GM12878 (cell line): ENCODE results near the gene SCLY. TPM values are rescaled to one million over a fixed set of nuclear protein-coding genes. Genes with fewer than 3 reads are reported as not detected.
"Not testable (repeated sequence)": the region's sequence is repeated elsewhere in the genome, so short reads cannot be mapped to it uniquely, and the experiment has no call there.

Source experiments
- ATAC-seq: fragments of 200-7000 bp; cut with Tn5 transposase; 3 replicates; pipeline ENCODE4 v1.9.1; 2020; ENCODE audit warnings: mild to moderate bottlenecking, moderate library complexity
- BruUV-seq: library from RNA; stranded (reverse); fragments of 400-500 nt; replicated peaks from 2 replicates; lab custom pipeline; 2021; lab: Mats Ljungman, UMichigan
- CTCF ChIA-PET: fragments of 300-600 bp; sonication (Branson Sonifier 250); formaldehyde crosslinking; extraction: SDS; loops from one replicate; lab custom pipeline; 2021; ENCODE audit warnings: inconsistent platforms; lab: Yijun Ruan, JAX
- POLR2A ChIA-PET: fragments of 350-600 bp; formaldehyde crosslinking; extraction: SDS; loops from one replicate; lab custom pipeline; 2021; ENCODE audit warnings: inconsistent platforms; lab: Charles Lee
- RAD21 ChIA-PET: fragments of 300-600 bp; sonication (Branson Sonifier 250); formaldehyde crosslinking; loops from one replicate; lab custom pipeline; 2023; ENCODE audit warnings: antibody characterized with exemption; ENCODE audit not compliant: unreplicated experiment; lab: Charles Lee
- SMC1A ChIA-PET: fragments of 300-600 bp; sonication (Branson Sonifier 250); formaldehyde crosslinking; loops from one replicate; lab custom pipeline; 2023; ENCODE audit not compliant: unreplicated experiment, uncharacterized antibody; lab: Charles Lee
- DNase-seq: peaks from one replicate; pipeline ENCODE4 v3.0.0-alpha.2; 2011; ENCODE audit warnings: low read depth, low spot score
- FAIRE-seq: peaks from 3 replicates; lab custom pipeline; 2011; peaks lifted over from hg19 to GRCh38; lab: Jason Lieb, UNC
- H2AFZ ChIP-seq: 2 replicates; pipeline ENCODE4 v1.6.0; 2011; ENCODE audit warnings: low read depth, low read length, control low read depth; ENCODE audit not compliant: control insufficient read depth
- H3K27ac ChIP-seq: 2 replicates; pipeline ENCODE4 v1.5.1; 2011; ENCODE audit warnings: control low read depth; ENCODE audit not compliant: control insufficient read depth, insufficient read depth
- H3K27me3 ChIP-seq, 2 experiments: replicated peaks in 1 of 2; 2 replicates each; pipeline versions ENCODE4 v1.6.0 to v1.6.1; 2011; ENCODE audit warnings: low read length in 1 of 2; ENCODE audit not compliant: control insufficient read depth in 2 of 2, insufficient read depth in 2 of 2
- H3K36me3 ChIP-seq, 2 experiments: 2 replicates each; pipeline ENCODE4 v1.5.1; 2011; ENCODE audit warnings: low read length in 1 of 2; ENCODE audit not compliant: control insufficient read depth in 2 of 2, insufficient read depth in 2 of 2
- H3K4me1 ChIP-seq: 2 replicates; pipeline ENCODE4 v1.6.1; 2011; ENCODE audit warnings: mild to moderate bottlenecking, low read length, moderate library complexity, mixed read lengths; ENCODE audit not compliant: control insufficient read depth, insufficient read depth
- H3K4me2 ChIP-seq: 2 replicates; pipeline ENCODE4 v1.6.0; 2011; ENCODE audit warnings: control low read depth; ENCODE audit not compliant: control insufficient read depth, insufficient read depth
- H3K4me3 ChIP-seq: fragments of 200-600 bp; sonication (generic); 2 replicates; pipeline ENCODE4 v1.5.1; 2016
- H3K79me2 ChIP-seq: 2 replicates; pipeline ENCODE4 v1.6.0; 2011; ENCODE audit warnings: low read length; ENCODE audit not compliant: control insufficient read depth, insufficient read depth
- H3K9ac ChIP-seq: 2 replicates; pipeline ENCODE4 v1.8.0; 2011; ENCODE audit warnings: low read length, control low read depth, mixed read lengths; ENCODE audit not compliant: control insufficient read depth, insufficient read depth
- H3K9me3 ChIP-seq: replicated peaks from 3 replicates; pipeline ENCODE4 v1.5.1; 2011; ENCODE audit warnings: mild to moderate bottlenecking, low read length; ENCODE audit not compliant: control insufficient read depth, insufficient read depth
- H4K20me1 ChIP-seq: 2 replicates; pipeline ENCODE4 v1.6.0; 2011; ENCODE audit not compliant: control insufficient read depth, insufficient read depth
- ASH2L ChIP-seq: fragments of 300-600, 200-600 bp; sonication (generic); IDR thresholded peaks from 2 replicates; pipeline ENCODE4 v1.6.1; 2017; ENCODE audit warnings: low read depth, mild to moderate bottlenecking, borderline replicate concordance
- CHD4 ChIP-seq: fragments of 200-600 bp; sonication (generic); IDR thresholded peaks from 2 replicates; pipeline ENCODE4 v1.6.1; 2016; ENCODE audit warnings: mild to moderate bottlenecking
- FOXM1 ChIP-seq: IDR thresholded peaks from 2 replicates; pipeline ENCODE4 v1.6.1; 2012; ENCODE audit warnings: low read depth, mild to moderate bottlenecking, inconsistent platforms, low read length, moderate library complexity
- MTA3 ChIP-seq: IDR thresholded peaks from 2 replicates; pipeline ENCODE4 v1.6.1; 2012; ENCODE audit warnings: low read length, inconsistent platforms, borderline replicate concordance
- NFIC ChIP-seq: IDR thresholded peaks from 2 replicates; pipeline ENCODE4 v1.6.1; 2012; ENCODE audit warnings: low read depth, mild to moderate bottlenecking, inconsistent platforms, low read length, moderate library complexity
- NFXL1 ChIP-seq: fragments of 450-650 bp; IDR thresholded peaks from 2 replicates; pipeline ENCODE4 v1.6.1; 2017; ENCODE audit warnings: antibody characterized with exemption, mild to moderate bottlenecking, borderline replicate concordance
- SMAD1 ChIP-seq: fragments of 450-650 bp; IDR thresholded peaks from 2 replicates; pipeline ENCODE4 v1.6.1; 2018; ENCODE audit warnings: mild to moderate bottlenecking, low read depth; ENCODE audit not compliant: partially characterized antibody
- SREBF2 ChIP-seq: IDR thresholded peaks from 2 replicates; pipeline ENCODE4 v1.6.1; 2012; ENCODE audit warnings: mild to moderate bottlenecking, low read length
- WGBS: methylation state at CpG from one replicate; pipeline ENCODE4 v1.1.6; 2016; ENCODE audit warnings: low lambda C conversion rate; ENCODE audit not compliant: insufficient replicate concordance, insufficient coverage; ENCODE audit errors: missing lambda C conversion rate; 5-methylcytosine and 5-hydroxymethylcytosine counted together
- in situ Hi-C: fragments of 300-500 bp; cut with MboI; formaldehyde crosslinking; loops from 9 replicates; pipeline ENCODE4 v1.14.3; 2018; ENCODE audit warnings: mixed read lengths
- intact Hi-C: fragments of 100-400 bp; cut with micrococcal nuclease; formaldehyde crosslinking; loops from one replicate; pipeline ENCODE4 v1.14.2; 2022; ENCODE audit not compliant: unreplicated experiment
- polyA plus RNA-seq, 11 experiments: library from polyadenylated mRNA; depleted of rRNA in 4 of 11; unstranded in 6 of 11; stranded (reverse) in 5 of 11; fragments of >200 nt; fragmentation: Nextera tagmentation in 4 of 11; fragmentation: Illumina TruSeq in 1 of 11; extraction: Ambion mirVana in 4 of 11; extraction: Trizol in 1 of 11; gene quantifications; 1 replicate in 1 of 11; 2 replicates in 10 of 11; pipeline versions ENCODE4 v1.2.1 to v1.2.3, GENCODE V29; 2011 to 2016; ENCODE audit warnings: inconsistent platforms in 2 of 11, missing spikeins in 2 of 11, low read depth in 1 of 11
- total RNA-seq, 4 experiments: library from RNA; depleted of rRNA in 3 of 4; stranded (reverse); fragments of >200 nt in 3 of 4; fragmentation: Illumina TruSeq in 1 of 4; extraction: Trizol in 1 of 4; gene quantifications; 2 replicates each; pipeline versions ENCODE4 v1.2.1 to v1.2.3, GENCODE V29; 2013 to 2021

The SCLY gene
- total and polyA plus RNA-seq, 10 of the 15 experiments (the other 5 are each of a cell fraction or from before 2014, with no cell fraction given), result 3.3 to 49.1 (median 32.3) TPM

DNA sequence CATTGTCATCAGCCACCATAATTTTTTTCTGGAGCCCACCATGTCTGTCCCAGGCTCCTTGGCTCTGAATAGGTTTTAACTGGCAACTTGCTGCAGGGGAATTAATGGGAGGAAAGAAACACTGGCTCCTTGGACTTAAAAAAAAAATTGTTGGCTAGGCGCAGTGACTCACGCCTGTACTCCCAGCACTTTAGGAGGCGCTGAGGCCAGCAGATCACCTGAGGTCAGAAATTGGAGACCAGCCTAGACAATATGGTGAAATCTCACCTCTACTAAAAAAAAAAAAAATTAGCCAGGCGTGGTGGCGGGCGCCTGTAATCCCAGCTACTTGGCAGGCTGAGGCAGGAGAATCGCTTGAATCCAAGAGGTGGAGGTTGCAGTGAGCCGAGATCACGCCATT lies 26.8 kb upstream of the SCLY start:
- POLR2A ChIA-PET, H3K4me2 ChIP-seq: not testable (repeated sequence)
- SMC1A ChIA-PET, result interaction anchor here (0.8 to 1.8 kb wide), 3 partner anchors 24 to 65 kb away, joined by 3 to 4 read pairs (median 3); no protein-coding TSS in a partner anchor

DNA sequence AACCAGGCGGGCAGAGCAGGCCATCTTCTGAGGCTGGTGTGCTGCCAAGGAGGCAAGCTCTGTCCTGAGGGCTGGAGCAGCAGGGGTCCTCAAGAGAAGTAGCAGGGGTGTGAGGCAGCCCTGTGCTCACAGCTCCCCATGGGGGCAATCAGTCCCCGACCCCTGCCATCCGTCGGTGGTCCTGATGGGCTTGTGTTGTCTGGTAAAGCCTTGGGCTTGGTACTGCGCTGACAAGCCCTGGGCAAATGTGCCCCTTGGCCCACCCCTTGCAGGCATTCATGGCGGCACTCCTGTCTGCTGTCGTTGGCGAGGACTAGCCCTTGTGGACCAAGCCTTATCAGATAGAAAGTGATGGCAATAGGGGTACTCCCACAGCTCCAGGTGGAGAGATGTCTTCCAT lies 22.6 kb upstream of the SCLY start:
- no peak overlapping the region for H3K4me3 ChIP-seq
- BruUV-seq, result no TSS peak

More for the DNA sequence above, 26.8 kb upstream of the SCLY start:
- H3K9me3 ChIP-seq, DNase-seq, FAIRE-seq, in situ Hi-C loops, H2AFZ ChIP-seq, H3K4me1 ChIP-seq, H4K20me1 ChIP-seq, BruUV-seq, H3K9ac ChIP-seq, H3K27ac ChIP-seq, intact Hi-C loops, CTCF ChIA-PET, H3K4me3 ChIP-seq, H3K79me2 ChIP-seq, H3K27me3 ChIP-seq, ATAC-seq: not testable (repeated sequence)
- RAD21 ChIA-PET, result interaction anchor here (0.9 kb wide), 1 partner anchor 225 kb away, joined by 3 read pairs; no protein-coding TSS in a partner anchor
- 100% methylated on average over 9 of the region's 9 CpGs for WGBS
- H3K36me3 ChIP-seq, result peaks cover 7 to 17% of the 10 kb centered on the region in 2 experiments

More for the DNA sequence above, 22.6 kb upstream of the SCLY start:
- Histone ChIP-seq H3K27ac (no peak overlapping the region), H3K4me1 (no peaks in the 10 kb centered on the region), H4K20me1 (no peaks in the 10 kb centered on the region), H3K27me3 (no peaks in the 10 kb centered on the region), H3K9me3 (no peaks in the 10 kb centered on the region), H3K79me2 (no peaks in the 10 kb centered on the region), H3K4me2 (no peak overlapping the region)
- ChIA-PET POLR2A (no interaction called here), CTCF (no interaction called here)
- intact Hi-C loops, result no loop called here
- DNase-seq, result no peak
- in situ Hi-C loops, result no loop called here
- FAIRE-seq, result no peak
- no peak for ATAC-seq
- no peak for TF ChIP-seq SREBF2
- TF ChIP-seq SMAD1, result no peak
- TF ChIP-seq ASH2L, result no peak
- TF ChIP-seq NFXL1, result no peak
- TF ChIP-seq NFIC, result no peak
- no peak for TF ChIP-seq MTA3
- TF ChIP-seq FOXM1, result no peak
- TF ChIP-seq CHD4, result no peak
- TF ChIP-seq, all 136 proteins: peak for 0
- H3K36me3 ChIP-seq, result peaks cover 4 to 6% of the 10 kb centered on the region in 2 experiments; a peak in 3 of 4 replicates
- 94% methylated on average over 8 of the region's 8 CpGs for WGBS
- no peak overlapping the region for H3K9ac ChIP-seq
- ChIA-PET SMC1A (no interaction called here), RAD21 (no interaction called here)
- H2AFZ ChIP-seq, result no peak overlapping the region
